DOHH2 (cell line): ENCODE results near the gene SH2D5.

ENCODE experiments used
- EZH2phosphoT487 ChIP-seq: fragments of 200-600 bp; sonication (generic); IDR thresholded peaks from 2 replicates; pipeline ENCODE4 v1.6.1; 2017; ENCODE audit warnings: borderline replicate concordance, mild to moderate bottlenecking, antibody characterized with exemption, low read length, moderate library complexity, mixed read lengths
- TF ChIP-seq, protein P1 (sequence below): fragments of 200-600 bp; sonication (generic); IDR thresholded peaks from one replicate; pipeline ENCODE4 v1.5.1; 2014; ENCODE audit warnings: antibody characterized with exemption, mild to moderate bottlenecking, low read depth, low read length; ENCODE audit not compliant: poor library complexity, severe bottlenecking

DNA sequence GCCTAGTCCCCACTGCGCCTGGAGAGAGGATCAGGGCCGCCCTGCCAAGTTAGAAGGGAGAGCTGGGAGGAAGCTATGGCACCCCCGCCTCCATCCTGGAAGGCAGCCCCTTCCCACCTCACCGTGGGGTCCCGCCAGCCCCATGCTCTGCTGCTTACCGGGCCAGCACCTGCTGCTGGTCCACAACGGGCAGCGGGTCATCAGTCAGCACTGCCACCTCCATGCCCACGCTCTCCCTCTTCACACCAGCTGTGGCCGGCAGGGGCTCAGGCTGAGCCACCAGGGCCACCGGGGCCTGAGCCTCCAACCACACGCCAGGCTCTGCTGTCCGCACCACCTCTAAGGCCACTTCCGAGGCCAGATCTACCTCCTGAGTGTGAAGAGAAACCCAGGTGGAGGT lies 47.9 kb downstream of the SH2D5 start:
- TF ChIP-seq, protein P1, sequence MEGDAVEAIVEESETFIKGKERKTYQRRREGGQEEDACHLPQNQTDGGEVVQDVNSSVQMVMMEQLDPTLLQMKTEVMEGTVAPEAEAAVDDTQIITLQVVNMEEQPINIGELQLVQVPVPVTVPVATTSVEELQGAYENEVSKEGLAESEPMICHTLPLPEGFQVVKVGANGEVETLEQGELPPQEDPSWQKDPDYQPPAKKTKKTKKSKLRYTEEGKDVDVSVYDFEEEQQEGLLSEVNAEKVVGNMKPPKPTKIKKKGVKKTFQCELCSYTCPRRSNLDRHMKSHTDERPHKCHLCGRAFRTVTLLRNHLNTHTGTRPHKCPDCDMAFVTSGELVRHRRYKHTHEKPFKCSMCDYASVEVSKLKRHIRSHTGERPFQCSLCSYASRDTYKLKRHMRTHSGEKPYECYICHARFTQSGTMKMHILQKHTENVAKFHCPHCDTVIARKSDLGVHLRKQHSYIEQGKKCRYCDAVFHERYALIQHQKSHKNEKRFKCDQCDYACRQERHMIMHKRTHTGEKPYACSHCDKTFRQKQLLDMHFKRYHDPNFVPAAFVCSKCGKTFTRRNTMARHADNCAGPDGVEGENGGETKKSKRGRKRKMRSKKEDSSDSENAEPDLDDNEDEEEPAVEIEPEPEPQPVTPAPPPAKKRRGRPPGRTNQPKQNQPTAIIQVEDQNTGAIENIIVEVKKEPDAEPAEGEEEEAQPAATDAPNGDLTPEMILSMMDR, result no peak
- TF ChIP-seq EZH2phosphoT487, result no peak
